ENCODE results near the gene SV2C.

GRCh38 chr5:76389513-76390154, 306.5 kb downstream of the SV2C start:
- TF ChIP-seq EGR1 (IDR thresholded peaks at IDR 0.05; ENCODE audit: low read depth) (no peak), EZH2 (IDR thresholded peaks at IDR 0.05) (no peak), POLR2A (IDR thresholded peaks at IDR 0.05; ENCODE audit: borderline replicate concordance, extremely low read depth, insufficient read depth, insufficient read length) (no peak), SP1 (IDR thresholded peaks at IDR 0.05; ENCODE audit: low read depth) (no peak), ZNF274 (IDR thresholded peaks at IDR 0.05; ENCODE audit: low read depth, low read length) (no peak), JUND (IDR thresholded peaks at IDR 0.05) (no peak), SIN3A (IDR thresholded peaks at IDR 0.05; ENCODE audit: low read depth) (no peak), SRF (IDR thresholded peaks at IDR 0.05; ENCODE audit: low read depth) (no peak), CEBPB (IDR thresholded peaks at IDR 0.05; ENCODE audit: low read depth) (no peak)
- TF ChIP-seq, protein P1, sequence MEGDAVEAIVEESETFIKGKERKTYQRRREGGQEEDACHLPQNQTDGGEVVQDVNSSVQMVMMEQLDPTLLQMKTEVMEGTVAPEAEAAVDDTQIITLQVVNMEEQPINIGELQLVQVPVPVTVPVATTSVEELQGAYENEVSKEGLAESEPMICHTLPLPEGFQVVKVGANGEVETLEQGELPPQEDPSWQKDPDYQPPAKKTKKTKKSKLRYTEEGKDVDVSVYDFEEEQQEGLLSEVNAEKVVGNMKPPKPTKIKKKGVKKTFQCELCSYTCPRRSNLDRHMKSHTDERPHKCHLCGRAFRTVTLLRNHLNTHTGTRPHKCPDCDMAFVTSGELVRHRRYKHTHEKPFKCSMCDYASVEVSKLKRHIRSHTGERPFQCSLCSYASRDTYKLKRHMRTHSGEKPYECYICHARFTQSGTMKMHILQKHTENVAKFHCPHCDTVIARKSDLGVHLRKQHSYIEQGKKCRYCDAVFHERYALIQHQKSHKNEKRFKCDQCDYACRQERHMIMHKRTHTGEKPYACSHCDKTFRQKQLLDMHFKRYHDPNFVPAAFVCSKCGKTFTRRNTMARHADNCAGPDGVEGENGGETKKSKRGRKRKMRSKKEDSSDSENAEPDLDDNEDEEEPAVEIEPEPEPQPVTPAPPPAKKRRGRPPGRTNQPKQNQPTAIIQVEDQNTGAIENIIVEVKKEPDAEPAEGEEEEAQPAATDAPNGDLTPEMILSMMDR (IDR thresholded peaks at IDR 0.05 in 2 of 3, conservative IDR thresholded peaks at IDR 0.05 in 1 of 3; ENCODE audit: borderline replicate concordance in 1 of 3, insufficient read depth in 1 of 3, low read depth in 2 of 3, low read length in 2 of 3) = no peak
- TF ChIP-seq, protein P2, sequence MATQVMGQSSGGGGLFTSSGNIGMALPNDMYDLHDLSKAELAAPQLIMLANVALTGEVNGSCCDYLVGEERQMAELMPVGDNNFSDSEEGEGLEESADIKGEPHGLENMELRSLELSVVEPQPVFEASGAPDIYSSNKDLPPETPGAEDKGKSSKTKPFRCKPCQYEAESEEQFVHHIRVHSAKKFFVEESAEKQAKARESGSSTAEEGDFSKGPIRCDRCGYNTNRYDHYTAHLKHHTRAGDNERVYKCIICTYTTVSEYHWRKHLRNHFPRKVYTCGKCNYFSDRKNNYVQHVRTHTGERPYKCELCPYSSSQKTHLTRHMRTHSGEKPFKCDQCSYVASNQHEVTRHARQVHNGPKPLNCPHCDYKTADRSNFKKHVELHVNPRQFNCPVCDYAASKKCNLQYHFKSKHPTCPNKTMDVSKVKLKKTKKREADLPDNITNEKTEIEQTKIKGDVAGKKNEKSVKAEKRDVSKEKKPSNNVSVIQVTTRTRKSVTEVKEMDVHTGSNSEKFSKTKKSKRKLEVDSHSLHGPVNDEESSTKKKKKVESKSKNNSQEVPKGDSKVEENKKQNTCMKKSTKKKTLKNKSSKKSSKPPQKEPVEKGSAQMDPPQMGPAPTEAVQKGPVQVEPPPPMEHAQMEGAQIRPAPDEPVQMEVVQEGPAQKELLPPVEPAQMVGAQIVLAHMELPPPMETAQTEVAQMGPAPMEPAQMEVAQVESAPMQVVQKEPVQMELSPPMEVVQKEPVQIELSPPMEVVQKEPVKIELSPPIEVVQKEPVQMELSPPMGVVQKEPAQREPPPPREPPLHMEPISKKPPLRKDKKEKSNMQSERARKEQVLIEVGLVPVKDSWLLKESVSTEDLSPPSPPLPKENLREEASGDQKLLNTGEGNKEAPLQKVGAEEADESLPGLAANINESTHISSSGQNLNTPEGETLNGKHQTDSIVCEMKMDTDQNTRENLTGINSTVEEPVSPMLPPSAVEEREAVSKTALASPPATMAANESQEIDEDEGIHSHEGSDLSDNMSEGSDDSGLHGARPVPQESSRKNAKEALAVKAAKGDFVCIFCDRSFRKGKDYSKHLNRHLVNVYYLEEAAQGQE (IDR thresholded peaks at IDR 0.05; ENCODE audit: low read depth) = no peak
- TF ChIP-seq, protein P3, sequence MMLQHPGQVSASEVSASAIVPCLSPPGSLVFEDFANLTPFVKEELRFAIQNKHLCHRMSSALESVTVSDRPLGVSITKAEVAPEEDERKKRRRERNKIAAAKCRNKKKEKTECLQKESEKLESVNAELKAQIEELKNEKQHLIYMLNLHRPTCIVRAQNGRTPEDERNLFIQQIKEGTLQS (IDR thresholded peaks at IDR 0.05) = no peak

Data from HCT116 (cell line).